Brain microvascular endothelial cell (primary cell): ENCODE results near the gene SPTA1.

ENCODE experiments used
- DNase-seq: peaks from one replicate; pipeline ENCODE4 v3.0.0-alpha.2; 2020
- H3K27ac ChIP-seq: fragments of 250-450 bp; sonication (Bioruptor Pico); 2 replicates; pipeline ENCODE4 v1.5.1; 2020; ENCODE audit warnings: mild to moderate bottlenecking, moderate library complexity
- H3K27me3 ChIP-seq: fragments of 250-450 bp; sonication (Bioruptor Pico); replicated peaks from 2 replicates; pipeline ENCODE4 v1.5.1; 2020; ENCODE audit warnings: mild to moderate bottlenecking
- H3K36me3 ChIP-seq: fragments of 250-450 bp; sonication (Bioruptor Pico); replicated peaks from 2 replicates; pipeline ENCODE4 v1.5.1; 2020; ENCODE audit warnings: mild to moderate bottlenecking
- H3K4me3 ChIP-seq: 2 replicates; pipeline ENCODE4 v1.5.1; 2011; ENCODE audit warnings: low read depth, mild to moderate bottlenecking, control low read depth, low read length, moderate library complexity
- in situ Hi-C: cut with HindIII; loops from 2 replicates; pipeline ENCODE4 v1.10.0; 2017; ENCODE audit warnings: low sequenced_read_pairs, low pct_ligation_motif_present
- TF ChIP-seq, protein P1 (sequence below): IDR thresholded peaks from 2 replicates; pipeline ENCODE4 v1.5.1; 2011; ENCODE audit warnings: low read depth, mild to moderate bottlenecking, moderate library complexity, low read length, control low read depth, inconsistent platforms; ENCODE audit errors: missing control alignments

Gene SPTA1

DNA sequence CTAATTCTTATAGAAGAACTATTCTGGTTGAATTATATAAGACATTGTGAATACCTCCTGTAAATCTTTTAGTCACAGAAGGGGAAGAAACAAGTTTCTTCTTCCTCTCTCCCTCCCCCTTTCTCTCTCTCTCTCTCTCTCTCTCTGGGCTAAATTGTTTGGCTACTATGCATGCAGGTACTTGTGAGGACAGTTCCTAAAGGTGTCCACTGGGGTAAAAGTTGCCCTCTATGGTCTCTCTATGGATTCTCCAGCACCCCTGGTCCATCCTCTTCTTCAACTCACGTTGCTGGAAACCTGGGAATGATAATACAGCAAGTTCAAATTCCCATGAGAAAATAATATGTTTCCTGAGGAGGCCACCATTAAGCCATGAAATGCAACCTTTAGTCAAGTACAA lies 28.2 kb upstream of the SPTA1 start:
- no peak for DNase-seq
- no peak overlapping the region for H3K27ac ChIP-seq
- H3K27me3 ChIP-seq: no peaks in the 10 kb centered on the region
- TF ChIP-seq, protein P1, sequence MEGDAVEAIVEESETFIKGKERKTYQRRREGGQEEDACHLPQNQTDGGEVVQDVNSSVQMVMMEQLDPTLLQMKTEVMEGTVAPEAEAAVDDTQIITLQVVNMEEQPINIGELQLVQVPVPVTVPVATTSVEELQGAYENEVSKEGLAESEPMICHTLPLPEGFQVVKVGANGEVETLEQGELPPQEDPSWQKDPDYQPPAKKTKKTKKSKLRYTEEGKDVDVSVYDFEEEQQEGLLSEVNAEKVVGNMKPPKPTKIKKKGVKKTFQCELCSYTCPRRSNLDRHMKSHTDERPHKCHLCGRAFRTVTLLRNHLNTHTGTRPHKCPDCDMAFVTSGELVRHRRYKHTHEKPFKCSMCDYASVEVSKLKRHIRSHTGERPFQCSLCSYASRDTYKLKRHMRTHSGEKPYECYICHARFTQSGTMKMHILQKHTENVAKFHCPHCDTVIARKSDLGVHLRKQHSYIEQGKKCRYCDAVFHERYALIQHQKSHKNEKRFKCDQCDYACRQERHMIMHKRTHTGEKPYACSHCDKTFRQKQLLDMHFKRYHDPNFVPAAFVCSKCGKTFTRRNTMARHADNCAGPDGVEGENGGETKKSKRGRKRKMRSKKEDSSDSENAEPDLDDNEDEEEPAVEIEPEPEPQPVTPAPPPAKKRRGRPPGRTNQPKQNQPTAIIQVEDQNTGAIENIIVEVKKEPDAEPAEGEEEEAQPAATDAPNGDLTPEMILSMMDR: no peak
- H3K36me3 ChIP-seq: no peaks in the 10 kb centered on the region
- in situ Hi-C loops: no loop called here
- H3K4me3 ChIP-seq: no peak overlapping the region

- Histone ChIP-seq H3K36me3 (no peaks in the 10 kb centered on the region), H3K27ac (no peak overlapping the region), H3K4me3 (no peak overlapping the region), H3K27me3 (no peaks in the 10 kb centered on the region)
- DNase-seq: no peak
- TF ChIP-seq, protein P1: no peak
- in situ Hi-C loops: no loop called here
These were observed 24.6 kb upstream of the SPTA1 start for GRCh38 chr1:158711098-158711497.

- Histone ChIP-seq H3K4me3 (no peak overlapping the region), H3K36me3 (no peaks in the 10 kb centered on the region), H3K27ac (no peak overlapping the region), H3K27me3 (no peaks in the 10 kb centered on the region)
- no peak for DNase-seq
- TF ChIP-seq, protein P1: no peak
- in situ Hi-C loops: no loop called here
These were observed 19.6 kb upstream of the SPTA1 start for GRCh38 chr1:158706096-158706495.

DNA sequence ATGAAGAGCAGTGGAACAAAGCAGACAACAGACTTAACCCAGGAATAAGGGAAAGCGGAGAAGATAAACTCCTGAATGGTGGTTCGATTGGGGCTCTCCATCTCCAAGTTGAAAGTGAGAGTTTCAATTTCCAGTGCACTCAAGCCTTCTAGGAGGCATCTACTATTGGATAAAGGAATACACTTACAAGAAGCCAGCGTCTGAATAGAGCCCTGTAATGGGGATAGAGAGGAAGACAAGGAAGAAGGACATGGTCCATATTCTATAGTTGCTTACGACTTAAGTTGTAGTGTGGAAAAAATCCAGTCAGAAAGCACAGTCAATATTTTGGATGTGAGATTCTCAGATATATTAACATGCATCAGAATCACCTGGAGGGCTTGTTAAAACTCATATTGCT lies 14.0 kb upstream of the SPTA1 start, which contains the start of gene OR6K2:
TSS of gene OR6K2 (minus strand) at position 101 of the 400 bp plus-strand sequence. CDS start at position 101, 0 bp downstream.
- Histone ChIP-seq H3K4me3 (no peak within 1 kb of the TSS), H3K27me3 (no peaks in the 10 kb centered on the region), H3K27ac (no peak within 1 kb of the TSS), H3K36me3 (no peaks in the 10 kb centered on the region)
- in situ Hi-C loops: no loop called here
- DNase-seq: no peak
- TF ChIP-seq, protein P1: no peak

DNA sequence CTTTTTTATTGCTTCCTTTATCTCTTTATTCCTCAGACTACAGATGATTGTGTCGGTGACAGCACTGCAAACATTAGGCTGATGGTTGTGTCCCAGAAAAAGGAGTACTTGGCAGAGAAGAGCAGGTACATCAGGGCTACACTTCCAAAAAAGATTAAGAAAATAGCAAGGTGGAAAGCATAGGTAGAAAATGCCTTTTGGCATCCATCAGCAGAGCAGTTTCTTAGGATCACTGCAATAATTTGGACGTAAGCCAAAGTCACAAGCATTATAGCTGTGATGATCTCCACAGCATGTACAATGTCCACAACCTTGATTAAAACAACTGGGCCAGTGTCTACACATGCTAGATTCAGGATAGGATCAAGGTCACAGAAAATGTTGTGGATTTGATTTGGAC lies 8.1 kb upstream of the SPTA1 start:
- no peak for DNase-seq
- Histone ChIP-seq H3K27me3 (no peaks in the 10 kb centered on the region), H3K27ac (no peak overlapping the region), H3K4me3 (no peak overlapping the region), H3K36me3 (no peaks in the 10 kb centered on the region)
- TF ChIP-seq, protein P1: no peak
- in situ Hi-C loops: no loop called here

DNA sequence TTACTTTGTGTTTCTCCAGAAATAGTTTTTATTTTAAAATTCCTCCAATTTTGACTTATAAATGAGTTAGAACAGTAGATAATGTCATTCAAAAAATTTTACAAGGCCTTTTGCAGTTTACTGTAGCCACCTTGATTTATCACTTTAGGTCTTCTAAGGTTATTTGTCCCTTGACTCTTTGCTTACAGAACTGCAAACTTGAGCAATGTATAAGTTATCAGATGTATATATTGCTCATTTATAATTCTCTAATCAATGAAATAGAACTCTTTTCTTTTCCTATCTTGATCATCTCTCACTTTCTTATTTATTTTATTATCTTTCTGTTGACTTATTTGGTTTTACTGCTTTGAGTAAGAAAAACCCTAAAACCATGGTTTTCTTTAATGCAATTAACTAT lies 5.8 kb upstream of the SPTA1 start:
- no peak overlapping the region for H3K4me3 ChIP-seq
- no peaks in the 10 kb centered on the region for H3K36me3 ChIP-seq
- no peak for DNase-seq
- in situ Hi-C loops: no loop called here
- TF ChIP-seq, protein P1: no peak
- H3K27me3 ChIP-seq: no peaks in the 10 kb centered on the region
- H3K27ac ChIP-seq: no peak overlapping the region
